SK-N-SH (cell line): Measurements from ENCODE around the gene GARS1.

ENCODE experiments used
- CTCF ChIP-seq: fragments of 200-600 bp; sonication (generic); IDR thresholded peaks from 2 replicates; pipeline ENCODE4 v1.6.1; 2017; ENCODE audit warnings: antibody characterized with exemption, mild to moderate bottlenecking, moderate library complexity
- EZH2phosphoT487 ChIP-seq: fragments of 200-600 bp; sonication (generic); IDR thresholded peaks from 2 replicates; pipeline ENCODE4 v1.6.1; 2017; ENCODE audit warnings: low read depth, mixed run types, mild to moderate bottlenecking, antibody characterized with exemption, moderate library complexity, borderline replicate concordance
- POLR2AphosphoS5 ChIP-seq: IDR thresholded peaks from 2 replicates; pipeline ENCODE4 v1.6.1; 2012; ENCODE audit warnings: low read depth, low read length
- TAF1 ChIP-seq: IDR thresholded peaks from 2 replicates; pipeline ENCODE4 v1.6.1; 2012; ENCODE audit warnings: low read depth, mild to moderate bottlenecking, low read length, moderate library complexity, borderline replicate concordance
- TEAD4 ChIP-seq: IDR thresholded peaks from 2 replicates; pipeline ENCODE4 v1.4.0; 2012; ENCODE audit warnings: mild to moderate bottlenecking, borderline replicate concordance; ENCODE audit not compliant: insufficient read depth

- no peak for TF ChIP-seq CTCF
- no peak for TF ChIP-seq POLR2AphosphoS5
- no peak for TF ChIP-seq TAF1
- no peak for TF ChIP-seq EZH2phosphoT487
- TF ChIP-seq TEAD4, result no peak
Observed at GRCh38 chr7:30545791-30546555, 48.7 kb upstream of the GARS1 start.
